Activated T-helper 1 cell treated with anti-CD3 and anti-CD28 coated beads, Interleukin-12 subunit alpha, Interleukin-12 subunit beta, Interleukin-2, Interleukin-4 antibody, amounts not matched to agents 30 ng/mL and 10 ng/mL and 1 ng/mL, durations not matched to agents 14 hours and 24 hours and 36 hours (primary cell): ENCODE measurements around the gene FAM13A. TPM values are rescaled to one million over a fixed set of nuclear protein-coding genes. Genes with fewer than 3 reads are reported as not detected.
"Not testable (repeated sequence)": the region's sequence is repeated elsewhere in the genome, so short reads cannot be mapped to it uniquely, and the experiment has no call there.

ENCODE experiments used
- DNase-seq: peaks from one replicate; pipeline ENCODE4 v3.0.0; 2021; ENCODE audit warnings: low spot score
- H3K27ac Mint-ChIP-seq: one replicate; pipeline ENCODE4 v1.8.0; 2021; ENCODE audit warnings: mild to moderate bottlenecking, mixed read lengths
- H3K27me3 Mint-ChIP-seq: one replicate; pipeline ENCODE4 v1.8.0; 2022; ENCODE audit warnings: mild to moderate bottlenecking, moderate library complexity, mixed read lengths; ENCODE audit not compliant: insufficient read depth
- H3K36me3 Mint-ChIP-seq: one replicate; pipeline ENCODE4 v1.8.0; 2021; ENCODE audit warnings: low read depth, mixed read lengths
- H3K4me1 Mint-ChIP-seq: one replicate; pipeline ENCODE4 v1.8.0; 2021; ENCODE audit warnings: low read depth, mixed read lengths
- H3K4me3 Mint-ChIP-seq: one replicate; pipeline ENCODE4 v1.8.0; 2021; ENCODE audit warnings: mild to moderate bottlenecking, moderate library complexity, mixed read lengths
- H3K9me3 Mint-ChIP-seq: one replicate; pipeline ENCODE4 v1.8.0; 2021; ENCODE audit warnings: mixed read lengths
- intact Hi-C: fragments of 100-400 bp; cut with micrococcal nuclease; formaldehyde crosslinking; loops from one replicate; pipeline ENCODE4 v1.15.1; 2024
- total RNA-seq: library from RNA; stranded (reverse); gene quantifications from 2 replicates; pipeline ENCODE4 v1.2.3, GENCODE V29; 2022

FAM13A gene
- total RNA-seq, 1 donor from 2014 or later = 3.0 TPM

DNA sequence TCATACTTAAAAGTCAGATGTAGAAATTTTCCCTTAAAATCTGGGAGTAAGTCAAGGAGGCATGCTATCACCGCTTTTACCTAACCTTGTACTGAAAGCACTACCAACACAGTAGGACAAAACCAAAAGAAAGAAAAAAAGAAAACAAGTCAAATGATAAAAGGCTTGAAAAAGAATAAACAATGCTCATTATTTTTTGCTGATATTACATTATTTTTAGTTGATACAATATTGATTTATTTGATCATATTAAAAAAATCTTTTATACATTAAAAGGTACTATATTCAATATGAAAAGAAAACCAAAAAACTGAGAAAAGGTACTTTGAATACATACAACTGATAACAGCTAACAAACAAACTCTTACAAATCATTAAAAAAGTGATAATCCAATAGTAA is 164.3 kb downstream of the FAM13A start:
- no peak overlapping the region for H3K27ac Mint-ChIP-seq
- no peaks in the 10 kb centered on the region for H3K36me3 Mint-ChIP-seq
- intact Hi-C loops = no loop called here
- DNase-seq = no peak
- H3K9me3 Mint-ChIP-seq = no peaks in the 10 kb centered on the region
- no peaks in the 10 kb centered on the region for H3K27me3 Mint-ChIP-seq
- no peaks in the 10 kb centered on the region for H3K4me1 Mint-ChIP-seq
- H3K4me3 Mint-ChIP-seq = no peak overlapping the region

DNA sequence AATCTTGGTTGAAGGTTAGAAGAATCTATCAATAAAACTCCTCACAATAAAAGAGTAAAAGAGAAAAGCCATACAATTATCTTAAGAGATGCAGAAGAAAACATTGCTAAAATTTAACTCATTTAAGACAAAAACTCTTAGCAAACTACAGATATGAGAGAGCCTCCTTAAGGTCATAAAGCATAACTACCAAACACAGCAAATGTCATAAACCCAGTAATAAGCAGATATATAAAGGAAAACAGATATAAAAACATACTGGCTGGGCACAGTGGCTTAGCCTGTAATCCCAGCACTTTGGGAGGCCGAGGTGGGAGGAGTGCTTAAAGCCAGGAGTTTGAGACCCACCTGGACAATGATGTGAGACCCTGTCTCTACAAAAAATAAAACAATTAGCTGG is 165.3 kb downstream of the FAM13A start:
- Mint-ChIP-seq H3K4me1 (no peaks in the 10 kb centered on the region), H3K27ac (no peak overlapping the region), H3K36me3 (no peaks in the 10 kb centered on the region), H3K27me3 (no peaks in the 10 kb centered on the region), H3K9me3 (no peaks in the 10 kb centered on the region), H3K4me3 (no peak overlapping the region)
- intact Hi-C loops = no loop called here
- no peak for DNase-seq

DNA sequence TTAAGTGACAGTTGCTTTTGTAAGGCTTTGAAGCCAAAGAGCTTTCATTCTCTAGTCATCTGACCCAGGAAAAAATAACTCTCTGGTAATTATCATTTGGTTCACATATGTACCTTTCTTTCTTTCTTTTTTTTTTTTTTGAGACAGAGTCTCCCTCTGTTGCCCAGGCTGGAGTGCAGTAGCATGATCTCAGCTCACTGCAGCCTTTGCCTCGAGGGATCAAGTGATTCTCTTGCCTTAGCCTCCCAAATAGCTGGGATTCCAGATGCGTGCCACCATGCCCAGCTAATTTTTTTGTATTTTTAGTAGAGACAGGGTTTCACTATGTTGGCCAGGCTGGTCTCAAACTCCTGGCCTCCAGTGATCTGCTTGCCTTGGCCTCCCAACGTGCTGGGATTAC is 169.6 kb downstream of the FAM13A start:
- H3K27ac Mint-ChIP-seq, H3K4me3 Mint-ChIP-seq, H3K27me3 Mint-ChIP-seq, intact Hi-C loops, H3K4me1 Mint-ChIP-seq, H3K9me3 Mint-ChIP-seq, H3K36me3 Mint-ChIP-seq, DNase-seq: not testable (repeated sequence)

DNA sequence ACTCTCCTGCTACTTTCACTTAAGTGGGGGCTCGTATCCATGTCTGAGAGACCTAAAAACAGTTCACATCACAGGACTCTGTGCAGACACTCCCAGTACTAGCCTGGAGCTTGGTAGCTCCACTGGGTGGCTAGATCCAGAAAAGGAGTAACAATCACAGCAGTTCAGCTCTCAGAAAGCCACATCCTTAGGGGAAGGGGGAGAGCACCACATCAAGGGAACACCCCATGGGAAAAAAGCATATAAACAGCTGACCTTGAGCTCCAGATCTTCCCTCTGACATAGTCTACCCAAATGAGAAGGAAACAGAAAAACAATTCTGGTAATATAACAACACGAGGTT is 175.8 kb downstream of the FAM13A start:
- Mint-ChIP-seq H3K27me3 (peaks cover 3% of the 10 kb centered on the region), H3K4me3 (no peak overlapping the region), H3K9me3 (no peaks in the 10 kb centered on the region), H3K36me3 (no peaks in the 10 kb centered on the region), H3K4me1 (no peaks in the 10 kb centered on the region), H3K27ac (no peak overlapping the region)
- intact Hi-C loops = no loop called here
- no peak for DNase-seq

DNA sequence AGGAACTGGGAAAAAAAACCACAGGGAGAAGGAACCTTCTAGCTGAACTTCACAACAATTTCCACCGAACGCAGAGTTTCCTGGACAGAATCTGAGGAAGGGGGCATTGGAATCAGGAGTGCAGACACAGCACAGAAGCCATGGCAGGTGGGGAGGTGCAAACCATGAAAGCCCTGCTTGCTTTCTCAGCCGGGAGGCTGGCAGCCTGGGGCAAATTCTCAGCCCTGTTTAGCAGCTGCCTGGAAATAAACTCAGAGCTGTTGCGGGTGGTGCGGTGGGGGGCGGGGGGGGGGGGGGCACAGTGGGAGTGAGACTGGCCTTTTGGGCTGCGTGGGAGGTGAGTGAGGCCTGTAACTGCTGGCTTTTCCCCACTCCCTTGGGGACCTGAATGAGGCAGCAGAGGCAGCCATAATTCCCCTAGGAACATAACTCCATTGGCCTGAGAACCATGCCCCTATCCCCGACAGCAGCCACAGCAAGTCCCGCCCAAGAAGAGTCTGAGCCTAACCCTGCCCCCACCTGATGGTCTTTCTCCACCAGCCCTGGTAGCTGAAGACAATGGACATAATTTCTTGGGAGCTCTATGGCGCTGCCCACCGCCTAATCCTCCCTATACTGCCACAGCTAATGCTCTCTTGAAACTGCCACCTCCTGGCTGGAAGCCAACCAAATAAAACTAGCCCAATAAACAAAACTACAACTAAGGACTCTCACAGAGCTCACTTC is 176.3 kb downstream of the FAM13A start:
- Mint-ChIP-seq H3K27me3 (peaks cover 3% of the 10 kb centered on the region), H3K27ac (no peak overlapping the region), H3K4me3 (no peak overlapping the region), H3K36me3 (no peaks in the 10 kb centered on the region), H3K4me1 (no peaks in the 10 kb centered on the region), H3K9me3 (no peaks in the 10 kb centered on the region)
- intact Hi-C loops = no loop called here
- DNase-seq = no peak

DNA sequence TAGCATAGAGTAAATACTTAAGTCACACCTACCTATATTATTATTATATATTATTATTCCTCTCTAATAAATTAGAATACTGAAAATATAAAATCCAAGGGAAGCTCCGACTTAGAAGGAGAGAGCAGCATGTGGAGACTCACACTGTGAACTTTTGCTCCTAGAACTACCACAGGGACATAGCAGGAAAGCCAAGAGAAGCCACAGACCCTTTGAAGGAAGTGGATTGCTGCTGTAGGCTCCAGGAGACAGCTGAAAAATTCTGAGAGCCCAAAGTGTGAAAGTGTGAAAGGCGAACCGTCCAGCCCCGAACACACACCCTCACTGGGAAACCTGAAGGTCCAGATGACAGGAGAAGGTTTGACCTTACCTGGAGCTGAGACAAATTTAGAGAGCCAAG is 177.0 kb downstream of the FAM13A start:
- no peaks in the 10 kb centered on the region for H3K36me3 Mint-ChIP-seq
- H3K9me3 Mint-ChIP-seq = no peaks in the 10 kb centered on the region
- no peak overlapping the region for H3K27ac Mint-ChIP-seq
- H3K4me1 Mint-ChIP-seq = no peaks in the 10 kb centered on the region
- intact Hi-C loops = no loop called here
- peaks cover 3% of the 10 kb centered on the region for H3K27me3 Mint-ChIP-seq
- H3K4me3 Mint-ChIP-seq = no peak overlapping the region
- DNase-seq = no peak

DNA sequence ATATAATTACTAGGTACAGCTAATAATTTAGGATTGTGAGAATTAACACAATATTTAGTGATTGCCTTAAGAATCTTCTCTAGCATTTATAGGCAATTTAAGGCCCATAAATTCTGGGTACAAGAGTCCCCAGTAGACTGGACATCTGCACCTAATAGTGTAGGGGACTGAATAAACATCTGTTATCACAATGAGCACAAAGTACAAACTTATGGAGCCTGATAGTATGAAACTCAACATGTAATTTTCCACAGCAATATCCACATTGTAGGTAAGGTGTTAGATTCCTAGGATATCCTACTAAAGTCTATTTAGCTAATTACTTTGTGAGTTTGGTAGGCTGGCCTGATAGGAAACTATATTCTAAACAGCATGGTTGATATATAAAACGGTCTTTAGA is 178.3 kb downstream of the FAM13A start:
- intact Hi-C loops = no loop called here
- no peak overlapping the region for H3K4me3 Mint-ChIP-seq
- no peaks in the 10 kb centered on the region for H3K36me3 Mint-ChIP-seq
- peaks cover 2% of the 10 kb centered on the region for H3K9me3 Mint-ChIP-seq
- no peaks in the 10 kb centered on the region for H3K4me1 Mint-ChIP-seq
- peaks cover 3% of the 10 kb centered on the region for H3K27me3 Mint-ChIP-seq
- no peak overlapping the region for H3K27ac Mint-ChIP-seq
- no peak for DNase-seq

DNA sequence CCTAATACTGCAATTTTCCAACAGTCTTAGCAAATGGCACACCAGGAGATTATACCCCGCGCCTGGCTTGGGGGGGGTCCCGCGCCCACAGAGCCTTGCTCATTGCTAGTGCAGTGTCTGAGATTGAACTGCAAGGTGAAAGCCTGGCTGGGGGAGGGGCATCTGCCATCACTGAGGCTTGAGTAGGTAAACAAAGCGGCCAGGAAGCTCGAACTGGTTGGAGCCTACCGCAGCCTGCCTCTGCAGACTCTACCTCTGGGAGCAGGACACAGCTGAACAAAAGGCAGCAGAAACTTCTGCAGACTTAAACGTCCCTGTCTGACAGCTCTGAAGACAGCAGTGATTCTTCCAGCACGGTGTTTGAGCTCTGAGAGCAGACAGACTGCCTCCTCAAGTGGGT is 186.6 kb downstream of the FAM13A start:
- no peak overlapping the region for H3K27ac Mint-ChIP-seq
- no peak for DNase-seq
- intact Hi-C loops = no loop called here
- no peaks in the 10 kb centered on the region for H3K36me3 Mint-ChIP-seq
- H3K4me1 Mint-ChIP-seq = no peaks in the 10 kb centered on the region
- H3K27me3 Mint-ChIP-seq = peaks cover 5% of the 10 kb centered on the region
- H3K4me3 Mint-ChIP-seq = no peak overlapping the region
- H3K9me3 Mint-ChIP-seq = peaks cover 2% of the 10 kb centered on the region

DNA sequence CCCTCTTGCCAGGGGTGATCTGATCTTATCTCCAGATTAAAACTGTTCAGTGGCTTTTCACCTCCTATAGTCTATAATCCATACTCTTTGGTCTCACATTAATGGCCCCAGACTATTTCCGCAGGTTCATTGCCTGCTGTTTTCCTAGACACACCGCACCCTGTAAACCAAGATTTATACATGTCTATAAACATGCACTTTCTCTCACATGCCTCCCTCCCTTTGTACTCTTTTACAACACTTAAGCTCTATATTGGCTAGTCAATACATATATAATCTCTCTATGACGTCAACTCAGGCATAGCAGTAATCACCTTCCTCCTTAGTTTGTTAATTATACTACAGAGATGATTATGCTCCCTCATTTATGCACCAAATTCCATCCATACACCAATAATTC is 188.5 kb downstream of the FAM13A start:
- Mint-ChIP-seq H3K9me3 (no peaks in the 10 kb centered on the region), H3K27me3 (peaks cover 5% of the 10 kb centered on the region), H3K4me1 (no peaks in the 10 kb centered on the region), H3K4me3 (no peak overlapping the region), H3K36me3 (no peaks in the 10 kb centered on the region), H3K27ac (no peak overlapping the region)
- intact Hi-C loops = no loop called here
- DNase-seq = no peak

DNA sequence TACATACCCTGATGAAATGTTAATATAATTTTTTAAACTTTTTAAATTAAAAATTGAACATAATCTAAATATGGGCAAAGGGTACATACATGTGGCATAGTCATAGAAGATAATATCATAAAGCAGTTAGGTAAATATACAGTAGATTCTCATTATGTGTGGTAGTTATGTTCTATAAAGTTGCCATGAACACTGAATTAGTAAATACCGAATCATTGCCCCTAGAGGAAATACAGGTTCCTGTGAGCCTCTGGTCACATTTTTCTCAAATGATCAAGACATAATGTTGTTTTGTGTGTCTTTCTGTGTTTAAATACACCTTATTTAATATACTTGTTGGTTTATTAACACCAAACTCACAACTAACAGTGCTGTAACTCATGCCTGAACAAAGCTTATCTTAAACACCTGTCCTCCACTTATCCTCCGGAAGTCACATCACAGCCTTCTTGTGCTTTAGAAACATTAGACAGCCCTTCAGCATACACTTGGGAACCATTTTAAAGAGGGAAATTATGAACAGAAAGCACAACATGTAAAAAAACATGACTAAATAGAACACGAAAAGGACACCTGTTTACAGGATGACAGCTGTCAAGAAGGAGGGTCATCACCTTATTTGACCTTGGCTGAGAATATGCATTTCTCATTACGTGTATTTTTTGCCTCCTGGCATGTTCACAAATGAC is 190.0 kb downstream of the FAM13A start:
- Mint-ChIP-seq H3K27me3 (peaks cover 5% of the 10 kb centered on the region), H3K36me3 (no peaks in the 10 kb centered on the region), H3K4me3 (no peak overlapping the region), H3K4me1 (no peaks in the 10 kb centered on the region), H3K27ac (no peak overlapping the region), H3K9me3 (no peaks in the 10 kb centered on the region)
- intact Hi-C loops = no loop called here
- DNase-seq = no peak

DNA sequence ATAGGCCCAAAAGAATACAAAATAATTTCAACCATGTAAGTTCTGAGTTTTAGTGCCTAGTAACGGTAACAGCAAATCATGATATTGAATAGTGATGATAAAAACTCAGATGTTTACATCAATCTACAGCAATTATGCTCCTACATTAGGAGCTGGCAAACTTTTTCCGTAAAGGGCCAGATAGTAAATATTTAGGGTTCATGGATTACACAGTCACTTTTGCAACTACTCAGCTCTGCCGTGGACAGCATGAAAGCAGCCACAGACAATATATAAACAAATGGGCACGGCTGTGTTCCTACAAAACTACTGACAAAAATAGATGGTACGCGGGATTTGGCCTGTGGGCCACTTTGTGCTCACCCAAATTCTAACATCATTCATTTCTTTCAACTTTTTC is 191.5 kb downstream of the FAM13A start:
- intact Hi-C loops = no loop called here
- no peak overlapping the region for H3K27ac Mint-ChIP-seq
- H3K9me3 Mint-ChIP-seq = no peaks in the 10 kb centered on the region
- no peak for DNase-seq
- no peaks in the 10 kb centered on the region for H3K36me3 Mint-ChIP-seq
- H3K4me1 Mint-ChIP-seq = no peaks in the 10 kb centered on the region
- peaks cover 5% of the 10 kb centered on the region for H3K27me3 Mint-ChIP-seq
- no peak overlapping the region for H3K4me3 Mint-ChIP-seq

DNA sequence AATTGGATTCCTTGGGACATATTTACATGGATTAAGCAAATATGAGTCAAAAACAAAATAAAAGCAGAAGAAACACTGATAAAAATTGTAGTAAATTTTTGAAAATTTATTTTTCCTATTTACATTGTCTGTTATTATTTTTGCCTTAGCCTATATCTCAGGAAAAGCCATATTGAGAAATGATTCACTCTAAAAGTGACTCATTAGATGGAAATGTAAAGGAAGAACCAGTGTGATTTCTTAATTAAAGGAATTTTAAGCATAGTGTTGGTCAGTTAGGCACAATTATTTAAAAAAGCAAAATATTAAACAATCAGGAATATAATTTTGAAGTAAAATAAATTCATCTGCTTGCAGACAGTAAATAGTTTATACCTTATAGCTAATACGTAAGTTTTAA is 191.9 kb downstream of the FAM13A start:
- Mint-ChIP-seq H3K4me3 (no peak overlapping the region), H3K36me3 (no peaks in the 10 kb centered on the region), H3K27ac (no peak overlapping the region), H3K9me3 (no peaks in the 10 kb centered on the region), H3K4me1 (no peaks in the 10 kb centered on the region), H3K27me3 (peaks cover 5% of the 10 kb centered on the region)
- DNase-seq = no peak
- intact Hi-C loops = no loop called here

DNA sequence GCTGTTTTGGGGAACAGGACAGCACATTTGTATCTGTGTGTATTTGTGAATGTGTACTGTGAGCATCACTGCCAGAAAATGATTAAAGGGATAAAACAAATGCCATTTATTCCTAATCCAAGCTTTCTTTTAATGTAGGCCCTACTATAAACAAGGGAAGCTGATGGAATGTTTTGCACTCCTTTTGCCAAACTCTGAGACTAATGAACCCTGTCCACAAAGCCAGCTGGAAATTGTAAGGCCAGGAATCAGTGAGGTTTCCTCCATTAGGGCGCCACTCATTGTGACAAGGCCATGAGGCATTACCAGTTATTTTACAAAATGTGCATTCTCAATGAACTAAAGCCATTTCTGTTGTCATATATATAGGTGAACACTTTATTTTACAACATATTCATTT is 196.4 kb downstream of the FAM13A start:
- no peaks in the 10 kb centered on the region for H3K27me3 Mint-ChIP-seq
- H3K4me3 Mint-ChIP-seq = no peak overlapping the region
- H3K27ac Mint-ChIP-seq = no peak overlapping the region
- H3K4me1 Mint-ChIP-seq = no peaks in the 10 kb centered on the region
- H3K36me3 Mint-ChIP-seq = no peaks in the 10 kb centered on the region
- no peaks in the 10 kb centered on the region for H3K9me3 Mint-ChIP-seq
- DNase-seq = no peak
- intact Hi-C loops = no loop called here
